ENCODE measurements around the gene CACNA2D2. TPM values are rescaled to one million over a fixed set of nuclear protein-coding genes. Genes with fewer than 3 reads are reported as not detected.

CACNA2D2 gene
- total and polyA plus RNA-seq, 2 of the 13 experiments (the other 11 are each of a cell fraction or from before 2014, with no cell fraction given), result not detected

DNA sequence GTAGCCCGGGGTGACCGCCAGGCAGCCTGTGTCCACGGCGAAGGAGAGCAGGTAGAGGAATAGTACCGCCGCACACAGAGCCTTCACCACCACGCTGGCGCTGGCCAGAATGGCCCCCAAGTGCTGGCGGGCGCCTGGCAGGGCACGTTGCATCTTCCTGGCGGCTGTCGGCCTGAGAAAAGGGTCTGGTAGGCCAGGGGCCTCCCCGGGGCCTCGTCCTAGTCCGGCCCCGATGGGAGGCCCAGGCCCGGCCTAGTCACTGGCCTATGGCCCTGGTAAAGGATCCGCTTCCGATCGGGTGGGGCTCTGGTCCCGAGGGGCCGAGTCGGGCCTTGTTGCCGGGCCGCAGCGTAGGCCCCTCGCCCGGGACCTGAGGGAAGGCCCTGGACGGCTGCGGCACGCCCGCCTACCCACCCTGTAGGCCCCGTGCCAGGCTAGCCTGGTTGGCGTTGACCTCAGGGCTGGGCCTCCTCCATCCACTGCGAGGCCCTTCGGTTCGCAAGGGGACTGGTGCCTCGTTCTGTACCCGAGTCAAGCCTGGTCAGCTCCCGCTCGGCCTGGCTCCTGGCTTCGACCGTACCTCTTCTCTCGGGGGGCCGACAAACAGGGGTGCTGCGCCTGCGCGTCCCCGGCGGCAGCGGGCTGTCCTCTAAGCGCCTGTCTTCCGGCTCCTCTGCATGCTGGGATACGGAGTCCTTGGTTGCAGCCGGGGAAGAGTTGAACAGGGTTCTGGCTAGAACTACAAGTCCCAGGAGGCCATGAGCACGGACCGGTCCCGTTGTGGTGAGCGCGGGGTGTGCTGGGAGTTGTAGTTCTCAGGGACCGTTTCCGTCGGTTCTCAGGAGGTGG lies 144.3 kb downstream of the CACNA2D2 start, which contains the start of gene TMEM115 (continued):
- TF ChIP-seq, protein P1, sequence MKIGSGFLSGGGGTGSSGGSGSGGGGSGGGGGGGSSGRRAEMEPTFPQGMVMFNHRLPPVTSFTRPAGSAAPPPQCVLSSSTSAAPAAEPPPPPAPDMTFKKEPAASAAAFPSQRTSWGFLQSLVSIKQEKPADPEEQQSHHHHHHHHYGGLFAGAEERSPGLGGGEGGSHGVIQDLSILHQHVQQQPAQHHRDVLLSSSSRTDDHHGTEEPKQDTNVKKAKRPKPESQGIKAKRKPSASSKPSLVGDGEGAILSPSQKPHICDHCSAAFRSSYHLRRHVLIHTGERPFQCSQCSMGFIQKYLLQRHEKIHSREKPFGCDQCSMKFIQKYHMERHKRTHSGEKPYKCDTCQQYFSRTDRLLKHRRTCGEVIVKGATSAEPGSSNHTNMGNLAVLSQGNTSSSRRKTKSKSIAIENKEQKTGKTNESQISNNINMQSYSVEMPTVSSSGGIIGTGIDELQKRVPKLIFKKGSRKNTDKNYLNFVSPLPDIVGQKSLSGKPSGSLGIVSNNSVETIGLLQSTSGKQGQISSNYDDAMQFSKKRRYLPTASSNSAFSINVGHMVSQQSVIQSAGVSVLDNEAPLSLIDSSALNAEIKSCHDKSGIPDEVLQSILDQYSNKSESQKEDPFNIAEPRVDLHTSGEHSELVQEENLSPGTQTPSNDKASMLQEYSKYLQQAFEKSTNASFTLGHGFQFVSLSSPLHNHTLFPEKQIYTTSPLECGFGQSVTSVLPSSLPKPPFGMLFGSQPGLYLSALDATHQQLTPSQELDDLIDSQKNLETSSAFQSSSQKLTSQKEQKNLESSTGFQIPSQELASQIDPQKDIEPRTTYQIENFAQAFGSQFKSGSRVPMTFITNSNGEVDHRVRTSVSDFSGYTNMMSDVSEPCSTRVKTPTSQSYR (CRISPR knock-in tag; IDR thresholded peaks at IDR 0.05; ENCODE audit: borderline replicate concordance), result 0 out of 2 replicates have a peak, but pooled peaks have one; percentile 19
- TF ChIP-seq HNRNPL (IDR thresholded peaks at IDR 0.05; ENCODE audit: low read depth, low read length) (peak; percentile 69; the same call in 1 of the 2 replicates), ZNF543 (CRISPR knock-in tag; IDR thresholded peaks at IDR 0.05) (peak; percentile 68), ZNF33B (CRISPR knock-in tag; IDR thresholded peaks at IDR 0.05) (no peak; the same call in 1 of the 2 replicates), HOXA9 (CRISPR knock-in tag; IDR thresholded peaks at IDR 0.05; ENCODE audit: borderline replicate concordance) (no peak), CENPT (CRISPR knock-in tag; IDR thresholded peaks at IDR 0.05; ENCODE audit: low read depth) (0 out of 2 replicates have a peak, but pooled peaks have one; percentile 60), ZNF329 (CRISPR knock-in tag; IDR thresholded peaks at IDR 0.05; ENCODE audit: low read depth) (peak; percentile 75; the same call in 1 of the 2 replicates), CBX1 (IDR thresholded peaks at IDR 0.05; ENCODE audit: low read depth) (peak; percentile 26), MYC (CRISPR knock-in tag; IDR thresholded peaks at IDR 0.05; ENCODE audit: borderline replicate concordance) (peak; percentile 66), KDM2A (CRISPR knock-in tag; IDR thresholded peaks at IDR 0.05; ENCODE audit: borderline replicate concordance, low read depth) (peak; percentile 96)
- TF ChIP-seq, protein P2, sequence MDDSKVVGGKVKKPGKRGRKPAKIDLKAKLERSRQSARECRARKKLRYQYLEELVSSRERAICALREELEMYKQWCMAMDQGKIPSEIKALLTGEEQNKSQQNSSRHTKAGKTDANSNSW (CRISPR knock-in tag; IDR thresholded peaks at IDR 0.05; ENCODE audit: borderline replicate concordance), result peak; percentile 94; the same call in 1 of the 2 replicates
- TF ChIP-seq, protein P3, sequence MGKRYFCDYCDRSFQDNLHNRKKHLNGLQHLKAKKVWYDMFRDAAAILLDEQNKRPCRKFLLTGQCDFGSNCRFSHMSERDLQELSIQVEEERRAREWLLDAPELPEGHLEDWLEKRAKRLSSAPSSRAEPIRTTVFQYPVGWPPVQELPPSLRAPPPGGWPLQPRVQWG (CRISPR knock-in tag; IDR thresholded peaks at IDR 0.05; ENCODE audit: borderline replicate concordance, low read depth), result no peak
- TF ChIP-seq, protein P4, sequence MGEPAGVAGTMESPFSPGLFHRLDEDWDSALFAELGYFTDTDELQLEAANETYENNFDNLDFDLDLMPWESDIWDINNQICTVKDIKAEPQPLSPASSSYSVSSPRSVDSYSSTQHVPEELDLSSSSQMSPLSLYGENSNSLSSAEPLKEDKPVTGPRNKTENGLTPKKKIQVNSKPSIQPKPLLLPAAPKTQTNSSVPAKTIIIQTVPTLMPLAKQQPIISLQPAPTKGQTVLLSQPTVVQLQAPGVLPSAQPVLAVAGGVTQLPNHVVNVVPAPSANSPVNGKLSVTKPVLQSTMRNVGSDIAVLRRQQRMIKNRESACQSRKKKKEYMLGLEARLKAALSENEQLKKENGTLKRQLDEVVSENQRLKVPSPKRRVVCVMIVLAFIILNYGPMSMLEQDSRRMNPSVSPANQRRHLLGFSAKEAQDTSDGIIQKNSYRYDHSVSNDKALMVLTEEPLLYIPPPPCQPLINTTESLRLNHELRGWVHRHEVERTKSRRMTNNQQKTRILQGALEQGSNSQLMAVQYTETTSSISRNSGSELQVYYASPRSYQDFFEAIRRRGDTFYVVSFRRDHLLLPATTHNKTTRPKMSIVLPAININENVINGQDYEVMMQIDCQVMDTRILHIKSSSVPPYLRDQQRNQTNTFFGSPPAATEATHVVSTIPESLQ (CRISPR knock-in tag; conservative IDR thresholded peaks at IDR 0.05), result peak; percentile 64; the same call in 1 of the 2 replicates
- TF ChIP-seq, protein P5, sequence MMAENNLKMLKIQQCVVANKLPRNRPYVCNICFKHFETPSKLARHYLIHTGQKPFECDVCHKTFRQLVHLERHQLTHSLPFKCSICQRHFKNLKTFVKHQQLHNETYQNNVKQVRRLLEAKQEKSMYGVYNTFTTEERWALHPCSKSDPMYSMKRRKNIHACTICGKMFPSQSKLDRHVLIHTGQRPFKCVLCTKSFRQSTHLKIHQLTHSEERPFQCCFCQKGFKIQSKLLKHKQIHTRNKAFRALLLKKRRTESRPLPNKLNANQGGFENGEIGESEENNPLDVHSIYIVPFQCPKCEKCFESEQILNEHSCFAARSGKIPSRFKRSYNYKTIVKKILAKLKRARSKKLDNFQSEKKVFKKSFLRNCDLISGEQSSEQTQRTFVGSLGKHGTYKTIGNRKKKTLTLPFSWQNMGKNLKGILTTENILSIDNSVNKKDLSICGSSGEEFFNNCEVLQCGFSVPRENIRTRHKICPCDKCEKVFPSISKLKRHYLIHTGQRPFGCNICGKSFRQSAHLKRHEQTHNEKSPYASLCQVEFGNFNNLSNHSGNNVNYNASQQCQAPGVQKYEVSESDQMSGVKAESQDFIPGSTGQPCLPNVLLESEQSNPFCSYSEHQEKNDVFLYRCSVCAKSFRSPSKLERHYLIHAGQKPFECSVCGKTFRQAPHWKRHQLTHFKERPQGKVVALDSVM (CRISPR knock-in tag; IDR thresholded peaks at IDR 0.05), result no peak; the same call in 1 of the 2 replicates
- TF ChIP-seq, protein P6, sequence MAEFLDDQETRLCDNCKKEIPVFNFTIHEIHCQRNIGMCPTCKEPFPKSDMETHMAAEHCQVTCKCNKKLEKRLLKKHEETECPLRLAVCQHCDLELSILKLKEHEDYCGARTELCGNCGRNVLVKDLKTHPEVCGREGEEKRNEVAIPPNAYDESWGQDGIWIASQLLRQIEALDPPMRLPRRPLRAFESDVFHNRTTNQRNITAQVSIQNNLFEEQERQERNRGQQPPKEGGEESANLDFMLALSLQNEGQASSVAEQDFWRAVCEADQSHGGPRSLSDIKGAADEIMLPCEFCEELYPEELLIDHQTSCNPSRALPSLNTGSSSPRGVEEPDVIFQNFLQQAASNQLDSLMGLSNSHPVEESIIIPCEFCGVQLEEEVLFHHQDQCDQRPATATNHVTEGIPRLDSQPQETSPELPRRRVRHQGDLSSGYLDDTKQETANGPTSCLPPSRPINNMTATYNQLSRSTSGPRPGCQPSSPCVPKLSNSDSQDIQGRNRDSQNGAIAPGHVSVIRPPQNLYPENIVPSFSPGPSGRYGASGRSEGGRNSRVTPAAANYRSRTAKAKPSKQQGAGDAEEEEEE (CRISPR knock-in tag; IDR thresholded peaks at IDR 0.05; ENCODE audit: borderline replicate concordance), result no peak

All from HepG2 (cell line).